ENCODE measurements around the gene GPRIN1. TPM values are rescaled to one million over a fixed set of nuclear protein-coding genes. Genes with fewer than 3 reads are reported as not detected.

The GPRIN1 gene
- total RNA-seq, 3 donors from 2014 or later: 0.64 to 1.2 (median 0.98) TPM

- DNase-seq (ENCODE audit: low spot score in 2 of 2): peak; percentile 29 to 66
Measured at GRCh38 chr5:176573564-176574296, 36.2 kb downstream of the GPRIN1 start.

GRCh38 chr5:176570044-176570443, 39.9 kb downstream of the GPRIN1 start:
- Histone ChIP-seq H3K27ac (no peak overlapping the region), H3K36me3 (no peaks in the 10 kb centered on the region), H3K4me1 (no peaks in the 10 kb centered on the region), H3K27me3 (peaks cover 0 to 12% of the 10 kb centered on the region in 2 donors), H3K9me3 (no peaks in the 10 kb centered on the region), H3K4me3 (no peak overlapping the region)
- TF ChIP-seq CTCF (IDR thresholded peaks at IDR 0.05) (no peak), POLR2AphosphoS5 (IDR thresholded peaks at IDR 0.05) (no peak), POLR2A (IDR thresholded peaks at IDR 0.05) (no peak)
- no peak for DNase-seq (ENCODE audit: low spot score in 2 of 2)
- intact Hi-C loops (cut with DNase I; ENCODE audit: low total_unique reads): no loop called here

More at GRCh38 chr5:176573564-176574296, 36.2 kb downstream of the GPRIN1 start:
- Histone ChIP-seq H3K36me3 (no peaks in the 10 kb centered on the region), H3K9me3 (no peaks in the 10 kb centered on the region), H3K4me3 (no peak overlapping the region), H3K27me3 (peaks cover 0 to 5% of the 10 kb centered on the region in 2 donors), H3K27ac (no peak overlapping the region), H3K4me1 (no peaks in the 10 kb centered on the region)
- intact Hi-C loops (cut with DNase I; ENCODE audit: low total_unique reads): no loop called here
- TF ChIP-seq POLR2A (IDR thresholded peaks at IDR 0.05) (no peak), CTCF (IDR thresholded peaks at IDR 0.05) (peak; percentile 41 to 53 (median 48))

GRCh38 chr5:176568657-176569056, 41.3 kb downstream of the GPRIN1 start:
- Histone ChIP-seq H3K4me3 (no peak overlapping the region), H3K36me3 (no peaks in the 10 kb centered on the region), H3K27me3 (peaks cover 0 to 12% of the 10 kb centered on the region in 2 donors), H3K9me3 (no peaks in the 10 kb centered on the region), H3K27ac (no peak overlapping the region), H3K4me1 (no peaks in the 10 kb centered on the region)
- no peak for TF ChIP-seq POLR2AphosphoS5 (IDR thresholded peaks at IDR 0.05)
- no peak for TF ChIP-seq CTCF (IDR thresholded peaks at IDR 0.05)
- TF ChIP-seq POLR2A (IDR thresholded peaks at IDR 0.05): no peak
- DNase-seq (ENCODE audit: low spot score in 2 of 2): no peak
- intact Hi-C loops (cut with DNase I; ENCODE audit: low total_unique reads): no loop called here

- Histone ChIP-seq H3K36me3 (no peaks in the 10 kb centered on the region), H3K27me3 (peaks cover 0 to 12% of the 10 kb centered on the region in 2 donors), H3K4me3 (no peak overlapping the region), H3K27ac (no peak overlapping the region), H3K9me3 (no peaks in the 10 kb centered on the region), H3K4me1 (no peaks in the 10 kb centered on the region)
- no peak for DNase-seq (ENCODE audit: low spot score in 2 of 2)
- TF ChIP-seq POLR2A (IDR thresholded peaks at IDR 0.05) (no peak), POLR2AphosphoS5 (IDR thresholded peaks at IDR 0.05) (no peak), CTCF (IDR thresholded peaks at IDR 0.05) (no peak)
- intact Hi-C loops (cut with DNase I; ENCODE audit: low total_unique reads): no loop called here
Measured at GRCh38 chr5:176565760-176566288, 44.1 kb downstream of the GPRIN1 start.

GRCh38 chr5:176564002-176564401, 46.0 kb downstream of the GPRIN1 start:
- Histone ChIP-seq H3K4me3 (no peak overlapping the region), H3K27me3 (peaks cover 0 to 8% of the 10 kb centered on the region in 2 donors), H3K4me1 (no peaks in the 10 kb centered on the region), H3K27ac (no peak overlapping the region), H3K36me3 (no peaks in the 10 kb centered on the region), H3K9me3 (no peaks in the 10 kb centered on the region)
- TF ChIP-seq CTCF (IDR thresholded peaks at IDR 0.05) (no peak), POLR2AphosphoS5 (IDR thresholded peaks at IDR 0.05) (no peak), POLR2A (IDR thresholded peaks at IDR 0.05) (no peak)
- no peak for DNase-seq (ENCODE audit: low spot score in 2 of 2)
- intact Hi-C loops (cut with DNase I; ENCODE audit: low total_unique reads): no loop called here

All from breast epithelium (tissue), 4 donors.